Measurements from ENCODE around the gene CBX8.

CBX8 gene

DNA sequence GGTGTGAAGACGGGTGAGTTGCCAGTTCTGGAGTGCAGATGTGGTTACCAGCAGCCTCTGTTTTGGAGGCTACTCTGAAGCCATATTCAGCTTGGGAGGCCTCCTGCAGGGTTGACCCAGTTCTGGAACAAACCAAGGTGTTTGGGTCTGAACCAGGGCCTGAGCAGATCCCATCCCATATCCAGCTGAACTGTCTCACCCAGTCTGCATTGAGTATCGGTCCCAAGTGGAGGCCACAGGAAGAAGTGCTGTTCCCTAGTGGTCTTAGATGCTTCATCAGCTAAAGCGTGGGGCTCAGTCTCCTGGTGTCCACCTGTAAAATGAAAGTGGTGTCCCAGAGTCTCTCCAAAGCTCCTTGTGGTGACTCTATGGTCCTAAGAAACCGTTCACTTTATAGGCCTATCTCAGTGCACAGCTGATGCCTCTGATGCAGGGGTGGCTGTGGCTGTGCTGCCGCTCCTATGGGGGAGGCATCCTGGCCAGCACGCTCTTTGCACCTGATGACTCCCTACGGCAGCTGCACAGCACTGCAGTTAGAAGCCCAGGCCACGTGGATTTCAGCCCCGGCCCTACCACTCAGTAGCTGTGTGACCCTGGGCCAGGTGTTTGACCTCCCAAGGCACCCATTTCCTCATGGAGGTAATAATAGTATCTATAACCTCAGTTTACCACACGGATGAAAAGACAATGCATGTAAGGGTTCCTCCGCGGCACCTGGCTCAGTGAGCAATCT lies 21.3 kb upstream of the CBX8 start:
- no peak for DNase-seq

DNA sequence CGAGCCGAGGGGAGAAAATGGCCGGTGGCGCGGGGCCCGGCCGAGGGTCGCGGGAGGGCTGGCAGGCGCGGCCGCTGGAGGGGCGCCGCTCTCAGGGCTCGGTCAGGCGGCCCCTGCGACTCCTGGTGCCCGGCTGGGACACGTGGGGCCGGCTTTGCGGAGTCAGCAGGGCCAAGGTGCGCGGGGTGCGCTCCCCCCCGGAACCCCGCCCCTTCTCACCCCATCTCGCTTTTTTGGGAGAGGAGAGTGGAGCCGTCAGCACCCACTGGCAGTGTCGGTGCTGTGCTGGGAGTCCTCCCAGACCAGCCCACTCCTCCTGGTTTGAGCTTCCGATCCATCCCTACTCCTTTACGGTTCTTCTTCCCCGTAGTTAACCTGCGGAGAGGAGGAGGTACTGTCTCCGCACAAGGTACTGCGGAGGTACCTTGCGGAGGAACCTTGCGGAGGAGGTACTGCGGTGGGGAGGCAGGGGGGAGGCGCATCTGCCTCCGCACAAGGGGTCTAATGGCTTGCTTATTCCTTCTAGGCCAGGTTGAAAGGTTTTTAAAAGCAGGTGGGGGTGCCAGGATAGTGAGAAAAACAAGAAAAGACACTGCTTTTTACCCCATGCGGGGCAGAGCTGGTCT lies 19.1 kb upstream of the CBX8 start:
- DNase-seq = no peak

DNA sequence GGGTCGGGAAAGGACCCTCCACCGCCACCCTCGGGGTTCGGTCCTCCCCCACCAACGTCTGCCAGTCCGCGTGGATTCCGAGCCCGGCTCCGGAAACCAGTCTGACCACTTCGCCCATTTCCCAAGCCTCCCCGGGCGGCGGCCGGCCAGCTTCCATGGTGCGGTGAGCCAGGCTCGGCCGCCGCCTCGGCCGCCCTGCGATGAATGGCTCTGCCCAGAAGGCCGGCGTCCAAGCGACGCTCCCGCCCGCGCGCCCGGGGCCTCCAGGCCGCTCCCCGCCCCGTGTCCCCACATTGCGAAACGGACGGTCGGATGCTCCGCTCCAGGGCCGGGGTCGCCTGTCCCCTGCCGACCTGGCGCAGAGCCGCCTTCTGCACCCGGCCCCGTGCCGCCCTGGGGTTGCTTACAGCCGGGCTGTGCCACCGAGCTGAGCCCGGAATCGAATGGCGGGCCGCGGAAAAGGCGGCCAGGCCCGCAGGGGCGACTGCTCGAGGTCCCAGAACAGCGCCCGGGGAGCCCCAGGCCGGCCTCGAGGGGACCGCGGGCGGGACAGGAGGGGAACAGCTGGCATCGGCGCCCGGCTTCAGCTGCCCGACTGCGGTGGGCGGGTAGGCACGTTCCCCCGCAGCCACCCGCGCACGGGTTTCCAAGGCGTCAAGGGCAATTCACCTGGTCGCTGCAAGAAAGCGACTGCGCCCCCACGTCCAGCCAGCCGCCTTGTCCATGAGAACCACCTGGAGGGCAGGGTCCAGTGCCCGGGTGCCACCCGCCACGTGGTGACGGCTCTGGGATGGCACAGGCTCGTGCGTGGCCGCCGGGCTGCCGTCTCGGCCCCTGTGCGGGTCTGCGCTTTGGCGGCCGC lies 18.3 kb upstream of the CBX8 start:
- DNase-seq = no peak

DNA sequence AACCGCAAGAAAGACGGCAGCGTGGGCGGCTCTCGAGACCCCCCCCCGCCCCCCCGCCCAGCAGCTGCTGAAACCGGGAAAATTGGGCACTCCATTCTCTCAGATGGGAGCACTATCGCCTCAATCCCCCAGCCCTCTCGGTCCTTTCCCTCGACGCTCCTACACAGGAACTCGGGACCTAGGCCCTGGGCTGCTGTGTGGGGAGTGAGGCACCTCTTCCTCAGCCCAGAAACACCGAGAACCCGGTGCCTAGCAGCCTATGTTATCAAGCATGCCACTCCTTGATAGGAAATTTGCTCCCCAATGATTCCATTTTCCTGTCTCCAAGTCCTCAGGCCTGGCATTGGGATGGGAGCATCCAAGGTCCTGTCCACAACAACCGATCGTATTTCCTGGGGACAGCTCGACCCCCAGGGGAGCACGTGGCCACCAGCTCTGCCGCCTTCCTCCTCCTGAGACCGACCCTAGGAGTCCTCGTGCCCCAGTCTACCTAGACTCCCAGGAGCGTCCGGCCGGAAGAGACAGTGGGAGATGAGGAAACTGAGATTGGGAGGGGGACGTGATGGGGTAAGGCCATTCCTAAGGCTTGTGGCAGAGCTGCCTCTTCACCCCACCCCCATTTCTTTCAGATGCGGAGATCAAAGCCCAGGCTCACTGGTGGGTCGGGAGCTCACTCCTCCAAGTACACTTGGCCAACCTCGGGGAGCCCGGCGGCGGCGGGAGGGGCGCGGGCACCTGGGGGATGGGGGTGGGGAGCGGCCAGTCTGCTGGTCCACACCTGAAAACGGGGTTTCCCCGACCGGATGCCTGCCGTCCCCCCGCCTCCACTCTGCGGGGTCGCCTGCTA lies 17.5 kb upstream of the CBX8 start:
- no peak for DNase-seq

DNA sequence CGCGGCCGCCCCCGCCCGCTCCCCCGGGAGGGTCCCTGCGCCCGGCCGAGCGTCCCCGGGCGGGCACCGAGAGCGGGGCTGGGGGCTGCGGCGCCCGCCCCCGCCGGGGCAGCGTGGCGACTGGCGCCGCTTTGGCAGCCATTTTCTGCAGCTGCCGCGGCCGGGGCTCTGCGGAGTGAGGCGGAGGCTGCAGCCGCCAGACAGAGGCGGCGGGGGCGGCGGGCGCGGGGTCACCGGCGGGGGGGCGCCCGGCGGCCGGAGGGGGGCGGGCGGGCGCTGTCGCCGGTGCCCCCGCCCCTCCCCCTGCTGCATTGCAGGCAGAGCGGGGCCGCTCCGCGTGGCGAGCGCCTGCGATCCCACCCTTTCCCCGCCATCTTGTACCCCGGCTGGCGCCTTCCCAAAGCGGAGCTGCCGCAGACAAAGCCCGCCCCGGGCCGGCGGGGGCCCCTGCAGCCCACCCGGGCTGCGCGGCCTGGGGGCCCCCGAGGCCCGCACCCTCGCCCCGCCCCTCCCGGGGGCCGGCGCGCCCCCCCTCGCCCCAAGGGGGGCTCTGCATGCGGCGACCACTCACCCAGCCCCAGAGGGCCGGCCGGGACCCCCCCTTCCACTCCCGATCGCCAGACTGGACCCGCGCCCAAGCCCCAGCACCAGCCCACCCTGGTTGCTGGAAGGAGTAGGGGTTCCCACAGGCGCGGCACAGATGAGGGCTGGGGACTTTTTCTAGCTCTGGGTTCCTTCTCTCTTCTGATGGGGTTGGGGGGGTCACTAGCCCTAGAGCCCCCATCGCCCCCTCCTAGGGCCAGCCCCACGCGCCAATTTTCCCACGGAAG lies 16.6 kb upstream of the CBX8 start:
- no peak for DNase-seq

DNA sequence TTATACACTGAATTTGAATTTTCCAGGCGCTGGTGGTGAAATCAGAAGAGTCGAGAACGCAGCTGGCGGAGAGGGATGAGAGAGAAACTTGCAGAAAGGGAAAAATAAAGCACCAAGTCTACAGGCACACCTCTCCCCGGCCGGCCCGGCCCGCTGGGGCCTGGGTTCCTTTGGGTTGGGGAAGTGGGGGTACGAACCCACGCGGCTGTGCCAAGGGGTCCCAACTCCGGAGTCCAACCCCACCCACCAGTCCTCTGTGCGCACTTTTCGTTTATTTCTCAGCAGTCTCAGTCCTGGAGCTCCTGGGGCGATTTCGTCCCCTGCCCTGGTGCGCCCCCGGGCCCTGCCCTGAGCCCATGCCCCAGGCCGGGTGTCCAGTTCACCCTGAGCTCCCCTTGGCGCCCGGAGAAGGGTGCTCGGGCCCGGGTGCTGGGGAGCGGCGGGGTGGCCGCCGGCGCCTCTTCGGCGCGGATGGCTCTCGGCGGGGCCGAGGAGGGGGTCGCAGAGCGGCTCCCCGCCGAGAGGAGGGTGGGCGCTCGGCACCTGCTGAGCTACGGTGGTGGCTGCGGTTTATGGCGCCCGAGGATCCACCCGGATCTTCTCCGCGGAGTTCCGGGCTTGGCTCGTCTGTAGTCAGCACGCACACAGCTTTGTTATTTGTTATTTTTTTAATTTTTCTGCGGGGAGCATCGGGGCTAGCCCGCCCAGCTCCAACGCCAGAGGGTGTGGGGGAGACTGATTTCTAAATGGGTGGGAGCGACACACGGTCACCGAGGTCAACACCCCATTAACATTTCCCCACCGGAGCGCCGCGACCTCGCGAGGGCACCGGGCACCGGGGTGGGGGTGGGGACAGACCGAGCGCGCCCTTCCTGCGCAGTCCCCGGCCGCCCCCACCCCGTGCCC lies 15.7 kb upstream of the CBX8 start:
- DNase-seq = no peak

DNA sequence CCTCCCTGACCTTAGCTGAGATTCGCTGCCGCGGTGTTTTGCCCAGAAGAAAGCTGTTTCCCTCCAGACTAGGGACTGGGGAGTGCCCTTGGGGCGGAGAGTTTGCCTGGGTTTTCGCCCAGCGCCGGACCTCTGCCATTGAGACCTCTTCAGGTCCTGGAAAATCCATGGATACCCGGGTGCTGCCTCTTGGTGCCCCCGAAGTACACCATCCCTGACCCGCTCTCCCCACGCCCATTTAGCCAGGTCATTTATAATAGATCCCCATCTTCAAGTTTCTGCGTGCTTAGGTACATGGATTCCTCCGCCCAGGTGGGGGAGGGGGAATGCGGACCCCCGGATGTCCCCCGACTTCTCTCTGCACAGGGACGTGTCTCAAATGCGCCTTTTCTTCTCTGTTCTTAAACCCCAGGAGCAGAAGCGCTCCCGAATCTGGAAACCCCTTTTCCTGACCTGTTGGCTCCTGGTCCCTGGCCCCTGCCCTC lies 15.0 kb upstream of the CBX8 start:
- DNase-seq = no peak

DNA sequence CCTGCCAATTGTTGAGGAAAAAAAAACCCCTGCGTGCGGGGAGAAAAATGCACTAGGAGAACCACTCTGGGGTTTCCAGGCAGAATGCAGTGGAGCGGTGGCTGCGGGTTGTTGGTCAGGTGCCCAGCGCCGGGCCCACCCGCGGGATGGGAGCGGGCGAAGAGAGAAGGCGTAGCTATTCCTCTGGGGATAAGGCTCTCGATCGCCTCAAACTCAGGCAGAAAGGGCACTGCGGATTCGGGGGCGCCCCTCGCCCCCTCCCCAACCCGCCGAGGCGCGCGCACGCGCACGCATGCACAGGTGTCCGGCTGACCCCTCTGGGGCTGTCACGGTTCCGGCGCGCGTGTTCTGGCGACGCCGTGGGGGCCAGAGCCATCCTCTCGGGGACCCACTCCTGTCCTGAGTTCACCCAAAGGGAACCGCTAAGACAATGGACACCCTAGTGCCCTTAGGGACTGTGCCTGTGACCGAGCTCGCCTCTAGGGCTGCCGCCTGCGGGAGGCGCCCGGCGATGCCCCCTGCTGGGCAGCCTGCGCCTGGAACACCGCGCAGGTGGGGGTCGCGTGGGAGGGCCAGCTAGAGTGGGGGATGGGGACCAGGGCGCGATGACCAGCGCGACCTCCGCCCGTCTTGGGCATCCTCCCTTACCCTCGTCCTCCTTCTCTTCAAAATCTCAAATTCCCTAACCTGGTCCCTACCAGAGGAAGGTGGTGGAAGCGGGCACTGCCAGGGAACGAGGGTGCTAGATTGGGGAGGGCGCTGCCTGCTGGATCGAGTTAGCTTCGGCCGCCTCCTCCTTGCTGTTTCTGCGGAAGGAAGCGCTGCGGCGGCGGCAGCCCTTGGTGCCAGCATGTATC lies 14.4 kb upstream of the CBX8 start:
- no peak for DNase-seq

DNA sequence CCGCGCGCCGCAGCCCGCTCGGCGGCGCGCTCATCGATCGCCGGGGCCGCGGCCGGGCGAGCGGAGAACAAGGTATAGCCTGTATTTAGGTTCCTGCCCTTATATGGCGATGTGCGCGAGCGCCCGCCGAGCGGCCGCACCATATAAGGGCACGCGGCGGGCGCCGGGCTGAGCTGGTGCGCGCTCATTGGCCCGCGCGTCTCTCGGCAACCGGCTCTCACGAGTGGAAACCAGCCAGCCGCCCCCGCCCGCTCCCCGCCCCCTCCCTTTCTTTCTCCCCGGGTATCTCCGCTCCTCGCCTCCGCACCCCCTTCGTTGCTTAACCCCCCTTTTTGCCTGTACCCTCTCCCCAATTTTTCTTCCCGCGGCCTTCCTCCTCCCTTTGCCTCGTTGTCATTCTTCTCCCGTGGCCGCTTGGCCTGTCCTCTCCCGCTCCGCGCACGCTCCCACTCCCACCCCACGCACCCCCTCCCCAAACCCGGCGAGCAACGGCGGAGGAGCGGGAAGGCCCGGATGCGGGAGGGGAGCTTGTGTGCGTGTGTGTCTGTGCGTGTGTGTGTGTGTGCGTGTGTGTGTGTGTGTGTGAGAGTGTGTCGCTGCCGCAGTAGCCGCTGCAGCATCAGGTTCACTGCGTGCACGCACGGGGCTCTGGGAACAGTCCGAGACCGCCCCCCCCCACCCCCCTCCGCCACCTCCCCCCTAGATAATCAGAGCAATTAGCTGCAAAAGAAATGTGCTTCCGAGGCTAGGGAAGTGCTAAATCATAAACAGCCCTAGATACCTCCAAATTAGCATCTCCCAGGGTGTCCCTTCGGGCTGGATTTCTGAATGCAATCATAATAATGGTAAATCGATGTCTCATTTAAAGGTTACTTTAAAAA lies 13.5 kb upstream of the CBX8 start:
- peak; percentile 49 for DNase-seq

DNA sequence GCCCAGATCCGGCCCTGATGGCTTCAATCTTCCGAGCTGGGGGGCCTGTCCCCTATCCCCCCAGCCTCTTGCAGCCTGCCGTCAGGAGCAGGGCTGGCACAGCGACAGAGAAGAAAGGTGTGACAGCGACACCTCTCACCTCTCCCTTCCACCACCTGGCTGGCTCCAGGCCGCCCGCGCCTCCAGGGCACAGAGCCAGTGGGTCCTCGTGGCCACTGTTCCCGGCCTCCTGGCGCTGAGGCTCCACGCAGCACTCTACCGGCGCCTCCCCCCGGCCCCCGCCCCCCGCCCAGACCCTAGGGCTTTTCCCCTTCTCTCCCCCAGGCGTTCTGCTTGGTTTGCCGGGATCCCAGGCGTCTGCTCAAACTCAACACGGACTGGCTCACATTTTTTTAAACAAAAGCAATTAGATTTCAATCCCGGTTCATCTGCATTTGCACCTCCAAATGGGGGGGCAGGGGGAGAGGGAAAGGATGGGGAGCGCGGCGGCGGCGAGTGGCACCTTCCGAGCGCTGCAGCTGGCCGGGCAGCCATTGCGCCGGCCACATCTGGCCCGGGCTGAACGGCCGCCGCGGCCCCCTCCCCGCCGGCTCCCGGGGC lies 12.8 kb upstream of the CBX8 start:
- DNase-seq = no peak

DNA sequence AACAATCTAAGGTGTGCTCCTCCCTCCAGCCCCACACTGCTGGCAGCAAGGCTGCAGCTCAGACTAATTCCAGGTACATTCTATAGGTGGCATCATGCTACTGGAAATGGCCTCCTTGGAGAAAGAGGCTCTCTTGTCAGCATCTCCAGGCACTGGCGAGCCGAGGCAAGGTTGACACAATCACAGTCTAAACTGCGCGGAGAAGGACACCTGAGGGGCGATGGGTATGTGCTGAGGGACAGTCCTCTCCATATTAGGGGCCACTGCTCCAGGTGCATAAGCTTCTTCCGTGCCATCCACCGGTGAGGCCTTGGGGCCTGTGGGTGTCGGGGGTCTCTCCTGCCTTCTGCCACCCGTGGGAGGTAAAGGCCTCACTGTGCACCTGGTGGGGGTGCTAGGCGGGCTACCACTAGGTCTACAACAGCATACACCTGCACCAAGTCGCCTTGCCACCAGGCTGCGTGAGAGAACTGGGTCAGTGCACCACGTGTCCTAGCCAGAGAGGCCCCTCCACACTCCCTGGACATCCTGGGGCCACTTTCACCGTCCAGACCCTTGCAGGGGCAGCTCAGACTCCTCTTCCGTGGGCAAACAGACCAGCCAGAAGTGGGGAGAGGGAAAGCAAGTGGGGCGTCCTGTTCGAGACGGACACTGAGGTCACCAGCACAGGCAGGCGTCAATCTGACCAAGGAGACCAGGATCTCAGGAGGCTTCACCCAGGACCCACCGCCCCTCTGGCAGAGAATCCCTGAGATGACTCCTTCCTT lies 12.1 kb upstream of the CBX8 start:
- no peak for DNase-seq

DNA sequence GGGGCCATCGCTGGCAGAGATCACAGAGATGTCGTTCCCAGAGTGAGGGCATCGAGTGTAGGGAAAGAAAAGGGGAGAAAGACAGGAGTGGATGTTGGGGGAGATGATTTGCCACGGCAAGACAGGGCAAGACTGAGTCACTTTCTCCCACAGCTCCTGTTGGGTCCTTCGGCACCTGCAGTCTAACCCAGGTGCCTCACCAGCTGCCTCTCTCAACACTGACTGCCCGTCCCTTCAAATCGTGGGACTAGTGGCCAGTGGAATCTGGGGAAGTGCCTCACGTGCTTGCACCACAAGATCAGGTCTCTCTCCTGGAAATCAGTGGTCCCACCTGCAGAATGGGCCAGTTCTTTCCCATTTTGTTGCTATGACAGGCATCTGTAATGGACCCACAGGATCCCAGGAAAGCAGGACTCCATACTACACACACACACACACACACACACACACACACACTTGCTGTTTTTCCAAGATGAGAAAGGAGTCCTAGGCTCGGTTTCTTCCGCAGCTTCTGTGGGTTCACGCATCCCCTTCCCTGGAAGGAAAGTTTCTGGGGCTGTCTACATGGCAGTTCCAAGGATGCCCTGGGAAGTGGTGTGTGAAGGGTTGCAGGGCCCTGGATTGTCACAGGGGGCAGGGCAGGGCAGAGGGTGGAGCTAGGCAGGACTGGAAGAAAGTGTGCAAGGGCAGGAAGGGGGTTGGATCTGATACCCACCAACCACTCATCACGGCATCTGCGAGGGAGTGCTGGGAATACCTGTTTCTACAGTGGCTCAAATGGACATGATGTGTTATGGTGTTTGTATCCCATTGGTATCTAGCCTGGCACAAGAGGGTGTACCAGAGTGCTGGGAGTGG lies 10.2 kb upstream of the CBX8 start:
- DNase-seq = no peak

DNA sequence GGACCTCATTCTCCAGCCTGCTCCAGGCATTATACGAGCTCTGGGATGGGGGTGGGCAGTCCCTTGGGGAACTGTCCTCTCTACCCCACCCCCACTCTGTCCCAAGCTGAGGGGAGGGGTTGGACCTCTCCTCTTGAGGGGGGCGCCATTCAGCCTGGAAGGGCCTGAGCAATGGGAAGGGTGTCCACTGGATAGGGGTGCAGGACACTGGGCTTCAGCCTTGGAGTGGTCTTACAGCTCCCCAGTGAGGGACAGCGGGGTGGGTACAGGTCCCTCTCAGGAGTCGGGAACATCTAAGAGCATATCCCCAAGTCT lies 9.5 kb upstream of the CBX8 start:
- no peak for DNase-seq

DNA sequence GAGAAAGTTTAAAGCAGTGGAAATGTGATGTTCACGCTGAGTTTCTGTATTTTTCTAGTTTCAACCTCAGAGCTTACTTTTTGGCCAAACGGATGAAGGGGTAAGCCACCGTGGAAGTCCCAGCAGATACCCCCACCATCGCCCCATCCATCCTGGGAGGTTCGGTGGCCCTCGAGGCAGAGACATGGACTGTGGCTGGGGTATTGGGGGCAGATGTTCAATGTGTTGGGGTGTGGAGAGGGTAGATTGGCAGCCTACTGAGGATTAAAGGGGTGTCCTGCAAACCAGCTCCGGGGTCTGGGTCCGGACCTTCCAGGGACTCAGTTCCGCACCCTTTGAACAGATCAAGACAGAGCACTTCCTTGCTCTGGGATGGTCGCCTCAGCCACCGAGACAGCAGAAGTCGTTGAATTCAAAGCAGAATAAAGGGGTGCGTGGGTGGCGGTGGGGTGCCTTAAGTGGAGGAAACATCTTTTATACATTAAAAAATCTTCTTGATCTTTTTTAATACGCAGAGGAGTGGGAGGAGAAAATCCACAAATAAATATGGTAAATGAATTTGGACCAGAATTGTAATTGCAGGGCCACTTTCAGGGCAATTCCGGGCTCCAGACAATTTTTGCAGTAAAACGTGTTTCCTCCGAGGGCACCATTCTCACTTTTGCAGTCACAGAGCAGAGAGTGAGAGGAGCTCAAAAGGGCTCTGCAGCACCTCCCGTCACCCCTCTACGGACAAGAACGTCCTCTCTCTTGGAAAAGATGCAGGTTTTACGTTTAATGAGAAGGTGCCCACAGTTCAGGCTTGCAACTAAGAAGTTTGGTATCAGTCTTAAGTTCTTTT lies 8.2 kb upstream of the CBX8 start:
- no peak for DNase-seq

DNA sequence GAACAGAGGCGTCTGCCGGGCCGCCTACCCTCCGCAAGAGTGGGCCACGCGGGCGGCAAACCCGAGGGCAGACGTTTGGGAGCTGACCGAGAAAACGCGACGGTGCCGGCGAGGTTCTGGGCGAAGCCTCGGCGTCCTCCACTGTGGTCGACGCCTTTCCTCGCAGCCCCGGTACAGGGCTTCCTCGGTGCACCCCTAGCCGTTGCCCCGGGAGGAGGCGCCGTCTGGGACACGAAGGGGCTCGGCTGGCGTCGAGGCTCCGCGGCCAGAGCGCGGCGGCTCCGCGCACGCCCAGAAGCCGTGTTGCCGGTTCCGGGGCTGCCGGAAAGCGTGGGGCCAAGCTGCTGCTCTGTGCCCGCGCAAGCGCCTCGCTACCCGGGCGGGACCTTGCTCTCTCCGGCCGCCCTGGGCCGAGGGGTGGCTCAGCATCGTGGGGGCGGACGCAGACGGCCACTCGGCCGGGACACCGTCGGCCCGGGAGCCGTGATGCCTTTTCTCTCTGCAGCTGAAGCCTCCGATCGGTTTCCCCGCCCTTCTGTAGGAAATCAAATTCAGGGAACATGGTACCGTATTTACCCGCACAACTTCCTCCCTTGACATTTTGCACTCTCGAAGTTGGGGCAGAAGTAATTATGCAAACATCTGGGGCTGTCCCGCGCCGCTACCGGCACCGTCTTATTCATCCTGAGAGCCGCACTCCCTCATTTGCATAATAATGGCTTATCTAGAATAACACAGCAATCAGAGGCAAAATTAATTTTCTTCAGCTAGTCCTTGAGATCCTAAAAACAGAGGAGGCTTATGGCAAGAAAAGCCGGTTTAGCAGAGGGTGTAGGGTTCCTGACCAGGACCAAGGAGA lies 7.3 kb upstream of the CBX8 start:
- no peak for DNase-seq
